WI38 (cell line): ENCODE results near the gene ARHGAP4.
A peak's percentile ranks its signal among the peaks of the same experiment; 100 is the strongest.

Source experiments
- H3K4me3 ChIP-seq: 2 replicates; pipeline ENCODE4 v1.5.1; 2011; ENCODE audit warnings: low read depth, mild to moderate bottlenecking, control low read depth, low read length
- TF ChIP-seq, protein P1 (sequence below): IDR thresholded peaks from 2 replicates; pipeline ENCODE4 v1.5.1; 2012; ENCODE audit warnings: low read depth, mild to moderate bottlenecking, control low read depth, low read length

ARHGAP4 gene

DNA sequence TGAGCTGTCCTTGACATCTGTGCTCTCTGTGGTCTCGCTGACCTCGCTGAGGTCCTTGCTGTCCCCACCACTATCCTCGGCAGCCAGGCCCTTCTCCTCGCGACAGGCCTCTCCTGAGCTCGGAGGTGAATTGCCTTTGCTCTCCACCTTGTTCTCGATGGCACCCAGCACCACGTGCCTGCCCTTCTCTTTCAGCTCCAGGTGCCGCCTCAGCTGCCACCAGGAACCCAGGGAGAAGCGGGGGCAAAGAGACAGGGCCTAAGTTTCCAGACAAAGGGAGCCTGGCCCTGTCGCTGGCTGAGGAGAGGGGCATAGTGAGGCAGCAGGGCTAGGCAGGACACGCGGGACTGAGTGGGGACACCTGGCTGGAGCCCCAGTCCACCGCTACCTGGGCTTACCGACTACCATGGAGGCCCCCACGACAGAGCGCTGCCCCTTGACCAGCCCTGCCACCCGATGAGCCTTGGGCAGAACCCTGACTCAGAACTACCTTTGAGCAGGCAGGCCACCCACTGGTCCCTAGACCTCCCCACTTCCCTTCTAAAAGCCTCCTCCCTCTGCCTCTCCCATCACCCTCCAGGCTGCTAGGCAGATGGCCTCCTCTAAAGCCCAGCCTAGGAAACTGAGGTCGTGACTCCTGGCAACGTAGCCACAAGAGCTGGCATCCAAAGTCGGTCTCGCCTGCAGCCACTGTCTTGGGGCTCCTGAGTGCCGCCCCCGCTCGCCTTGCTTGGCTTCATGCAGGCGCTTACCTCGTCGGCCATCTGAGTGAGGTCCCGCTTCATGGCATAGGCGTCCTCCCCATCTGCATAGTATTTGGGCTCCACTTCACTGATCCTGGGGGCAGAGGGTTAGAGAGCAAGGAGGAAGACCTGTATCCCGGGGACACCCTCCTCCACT lies 4.2 kb upstream of the ARHGAP4 start:
- TF ChIP-seq, protein P1, sequence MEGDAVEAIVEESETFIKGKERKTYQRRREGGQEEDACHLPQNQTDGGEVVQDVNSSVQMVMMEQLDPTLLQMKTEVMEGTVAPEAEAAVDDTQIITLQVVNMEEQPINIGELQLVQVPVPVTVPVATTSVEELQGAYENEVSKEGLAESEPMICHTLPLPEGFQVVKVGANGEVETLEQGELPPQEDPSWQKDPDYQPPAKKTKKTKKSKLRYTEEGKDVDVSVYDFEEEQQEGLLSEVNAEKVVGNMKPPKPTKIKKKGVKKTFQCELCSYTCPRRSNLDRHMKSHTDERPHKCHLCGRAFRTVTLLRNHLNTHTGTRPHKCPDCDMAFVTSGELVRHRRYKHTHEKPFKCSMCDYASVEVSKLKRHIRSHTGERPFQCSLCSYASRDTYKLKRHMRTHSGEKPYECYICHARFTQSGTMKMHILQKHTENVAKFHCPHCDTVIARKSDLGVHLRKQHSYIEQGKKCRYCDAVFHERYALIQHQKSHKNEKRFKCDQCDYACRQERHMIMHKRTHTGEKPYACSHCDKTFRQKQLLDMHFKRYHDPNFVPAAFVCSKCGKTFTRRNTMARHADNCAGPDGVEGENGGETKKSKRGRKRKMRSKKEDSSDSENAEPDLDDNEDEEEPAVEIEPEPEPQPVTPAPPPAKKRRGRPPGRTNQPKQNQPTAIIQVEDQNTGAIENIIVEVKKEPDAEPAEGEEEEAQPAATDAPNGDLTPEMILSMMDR: no peak
- no peak overlapping the region for H3K4me3 ChIP-seq

DNA sequence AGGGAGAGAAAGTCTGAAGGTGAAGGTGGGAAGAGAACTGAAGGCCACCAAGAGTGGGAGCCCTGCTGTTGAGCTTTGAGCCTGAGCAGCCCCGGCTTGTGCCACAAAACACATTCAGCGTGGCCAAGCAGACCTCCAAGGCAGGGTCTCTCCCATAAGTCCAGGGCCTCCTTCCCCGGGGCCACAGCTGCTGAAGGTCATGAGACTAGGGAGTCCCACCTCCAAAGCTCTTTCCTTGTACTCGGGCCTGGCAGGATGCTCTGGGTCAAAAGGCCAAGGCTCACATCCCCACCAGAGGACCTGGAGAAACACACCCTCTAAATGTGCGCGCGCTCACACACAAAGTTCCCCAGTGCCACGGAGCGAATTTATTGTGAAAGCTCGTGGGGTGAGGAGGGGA lies 3.5 kb upstream of the ARHGAP4 start:
- TF ChIP-seq, protein P1: no peak
- H3K4me3 ChIP-seq: no peak overlapping the region

DNA sequence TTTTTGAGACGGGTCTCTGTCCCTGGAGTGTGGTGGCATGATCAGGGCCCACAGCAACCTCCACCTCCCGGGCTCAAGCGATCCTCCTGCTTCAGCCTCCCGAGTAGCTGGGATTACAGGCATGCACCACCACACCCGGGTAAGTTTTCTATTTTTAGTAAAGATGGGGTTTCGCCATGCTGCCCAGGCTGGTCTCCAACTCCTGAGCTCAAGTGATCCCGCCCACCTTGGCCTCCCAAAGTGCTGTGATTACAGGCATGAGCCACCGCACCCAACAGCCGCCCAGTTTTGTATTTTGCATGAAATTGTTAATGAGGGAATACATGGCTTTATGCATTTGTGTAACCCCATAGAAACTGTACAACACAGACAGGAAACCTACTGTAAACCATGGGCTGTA lies 2.8 kb upstream of the ARHGAP4 start:
- TF ChIP-seq, protein P1: no peak
- no peak overlapping the region for H3K4me3 ChIP-seq

DNA sequence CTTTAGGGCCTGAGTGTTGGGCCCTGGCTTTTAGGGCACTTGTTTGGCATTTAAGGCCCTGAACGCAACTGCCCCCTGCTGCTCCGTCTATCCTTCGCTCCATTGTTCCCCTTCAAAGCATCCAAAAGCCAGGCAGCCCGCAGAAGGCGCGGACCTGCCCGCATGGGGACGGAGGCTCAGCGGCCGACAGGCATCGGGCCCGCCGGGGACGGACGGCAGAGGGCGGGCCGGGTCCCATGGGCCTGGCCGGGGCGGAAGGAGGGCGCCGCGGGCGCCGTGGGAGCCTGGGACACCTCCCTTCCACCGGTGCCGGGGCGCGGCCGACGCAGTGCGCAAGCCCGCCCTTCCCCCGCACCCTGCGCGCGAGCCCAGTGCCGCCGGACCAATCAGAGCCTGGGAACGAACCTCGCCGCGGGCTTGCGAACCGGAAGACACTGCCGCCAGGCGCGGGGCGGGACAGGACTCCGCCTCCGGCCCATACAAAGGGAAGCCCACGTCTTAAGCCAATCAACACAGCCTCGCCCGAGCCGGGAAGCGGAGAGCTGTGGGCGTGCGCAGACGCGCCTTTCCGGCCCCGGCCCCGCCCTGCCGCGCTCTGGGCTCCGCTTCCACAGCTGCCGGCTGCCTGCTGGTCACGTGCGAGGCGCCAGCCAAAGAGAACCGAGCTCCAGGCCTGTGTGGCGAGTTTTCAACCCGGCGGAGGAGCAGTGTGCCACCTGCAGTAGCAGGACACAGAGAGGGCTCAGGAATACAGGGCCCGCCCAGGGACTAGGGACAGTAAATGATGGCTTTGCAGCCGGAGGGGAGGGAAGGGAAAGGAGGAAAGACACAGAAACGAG lies 2.1 kb upstream of the ARHGAP4 start:
- TF ChIP-seq, protein P1: no peak
- H3K4me3 ChIP-seq: peak overlapping the region; percentile 65

DNA sequence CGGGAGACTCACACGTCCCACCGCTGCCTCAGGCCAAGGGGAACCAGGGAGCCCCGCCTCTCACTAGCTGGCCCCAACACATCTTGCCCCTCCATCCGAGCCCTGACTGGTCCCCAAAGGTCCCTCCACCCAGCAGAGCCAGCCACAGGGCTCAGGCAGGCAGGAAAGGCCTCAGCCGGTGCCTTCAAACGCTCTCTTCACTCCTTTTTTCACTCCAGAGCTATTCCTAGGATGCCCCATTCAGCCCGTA lies 1.5 kb upstream of the ARHGAP4 start:
- TF ChIP-seq, protein P1: no peak
- peak overlapping the region; percentile 65 for H3K4me3 ChIP-seq

DNA sequence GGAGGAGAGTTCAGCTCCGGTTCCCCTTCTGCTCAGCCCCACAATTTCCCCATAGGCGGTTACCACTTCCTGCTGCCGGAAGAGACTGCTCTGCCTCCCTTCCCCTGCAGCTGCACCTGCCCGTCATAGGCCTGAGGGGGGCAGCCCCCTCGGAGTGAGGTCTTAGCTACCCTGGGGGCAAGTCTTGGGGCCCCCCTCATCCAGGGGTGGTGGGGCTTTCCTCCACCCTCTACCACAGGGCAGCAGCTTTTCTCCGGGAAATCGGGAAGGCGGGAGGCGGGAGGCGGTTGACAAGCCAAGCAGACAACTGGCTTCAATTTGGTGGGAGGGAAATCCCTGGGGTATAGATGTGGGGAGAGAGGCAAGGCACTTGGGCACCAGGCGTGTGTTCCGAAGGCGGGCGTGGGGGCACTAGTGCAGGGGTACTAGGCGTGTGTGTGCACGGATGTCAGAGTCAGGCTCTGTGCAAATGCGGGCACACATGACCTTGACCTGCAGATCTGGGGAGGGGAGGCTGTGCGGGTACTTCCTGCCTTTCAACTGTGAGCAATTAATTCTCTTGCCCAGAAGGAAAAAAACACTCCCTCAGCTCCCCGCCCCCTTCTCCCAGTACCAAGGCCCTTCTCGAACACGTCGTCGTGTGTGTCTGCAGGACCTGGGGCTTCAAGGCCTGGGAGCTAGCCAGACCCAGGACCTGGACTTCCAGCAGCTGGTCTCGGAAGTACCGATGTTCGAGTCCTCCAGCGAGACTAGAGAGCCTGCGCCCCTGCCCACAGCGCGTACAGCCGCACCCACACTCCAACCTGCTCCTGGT lies 1.0 kb upstream of the ARHGAP4 start:
- TF ChIP-seq, protein P1: no peak

More for the DNA sequence above, 1.0 kb upstream of the ARHGAP4 start:
- H3K4me3 ChIP-seq: peak overlapping the region; percentile 65
